ENCODE data around the gene SLC34A1.
A peak's percentile ranks its signal among the peaks of the same experiment; 100 is the strongest.

The SLC34A1 gene

DNA sequence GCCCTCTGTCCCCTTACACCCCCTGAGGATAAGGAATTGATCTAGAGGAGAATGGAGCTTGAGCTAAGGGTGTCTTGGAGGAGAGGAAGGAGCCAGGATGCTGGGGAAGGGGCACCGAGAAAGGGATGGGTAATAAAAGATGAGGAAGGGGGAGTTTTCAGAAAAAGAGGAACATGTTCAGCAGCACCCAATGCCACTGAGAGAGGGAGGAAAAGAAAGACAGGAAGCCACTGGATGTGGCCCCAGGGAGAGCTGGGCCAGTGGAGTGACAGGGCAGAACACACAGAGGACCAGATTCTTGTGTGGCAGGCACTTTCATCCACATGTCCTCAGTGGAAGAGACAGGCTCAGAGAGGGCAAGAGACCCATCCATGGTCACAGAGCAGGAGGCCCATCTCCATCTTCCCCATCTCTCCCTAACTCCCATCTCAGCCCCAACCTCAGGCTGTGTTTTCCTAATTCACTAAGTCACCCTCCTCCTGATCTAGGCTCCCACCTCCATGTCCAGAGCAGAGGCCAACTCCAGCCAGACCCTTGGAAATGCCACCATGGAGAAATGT lies 9.1 kb downstream of the SLC34A1 start:
- ChIA-PET POLR2A (interaction anchor here (1.4 kb wide), 1 partner anchor 9 kb away, joined by 3 read pairs; no protein-coding TSS in a partner anchor), CTCF (interaction anchor here (1.0 to 14.2 kb wide), 12 partner anchors 10 to 115 kb away, joined by 3 to 265 read pairs (median 5); partner anchors contain the start of genes DOK3, PFN3, PRR7 and SLC34A1)
- no peaks in the 10 kb centered on the region for H3K9me3 ChIP-seq (ENCODE audit: control extremely low read depth in 1 of 5, control insufficient read depth in 4 of 5, insufficient read depth in 2 of 5, low read depth in 1 of 5, low read length in 4 of 5)
- WGBS (ENCODE audit: insufficient coverage), result 0% methylated on average over 1 of the region's 1 CpG
- no peaks in the 10 kb centered on the region for H3K27me3 ChIP-seq (replicated peaks in 2 of 5; ENCODE audit: control insufficient read depth in 4 of 5, insufficient read depth in 5 of 5, low read length in 4 of 5)
- no peak overlapping the region for H3K4me3 ChIP-seq (ENCODE audit: control insufficient read depth in 1 of 7, extremely low read depth in 1 of 7, insufficient read depth in 4 of 7, low read depth in 2 of 7, low read length in 6 of 7)
- H3K4me1 ChIP-seq (ENCODE audit: control extremely low read depth in 1 of 4, control insufficient read depth in 4 of 4, insufficient read depth in 4 of 4, low read length in 3 of 4), result peaks cover 3 to 52% (median 29%) of the 10 kb centered on the region in 4 experiments
- no peak overlapping the region for H3K27ac ChIP-seq (ENCODE audit: insufficient read depth in 1 of 2, low read depth in 1 of 2, low read length in 2 of 2, poor library complexity in 1 of 2, severe bottlenecking in 2 of 2)
- DNase-seq, result peak in 2 of 3 donors; percentile 65 to 71
- H3K36me3 ChIP-seq (ENCODE audit: control insufficient read depth in 4 of 4, insufficient read depth in 4 of 4, low read length in 3 of 4), result no peaks in the 10 kb centered on the region

DNA sequence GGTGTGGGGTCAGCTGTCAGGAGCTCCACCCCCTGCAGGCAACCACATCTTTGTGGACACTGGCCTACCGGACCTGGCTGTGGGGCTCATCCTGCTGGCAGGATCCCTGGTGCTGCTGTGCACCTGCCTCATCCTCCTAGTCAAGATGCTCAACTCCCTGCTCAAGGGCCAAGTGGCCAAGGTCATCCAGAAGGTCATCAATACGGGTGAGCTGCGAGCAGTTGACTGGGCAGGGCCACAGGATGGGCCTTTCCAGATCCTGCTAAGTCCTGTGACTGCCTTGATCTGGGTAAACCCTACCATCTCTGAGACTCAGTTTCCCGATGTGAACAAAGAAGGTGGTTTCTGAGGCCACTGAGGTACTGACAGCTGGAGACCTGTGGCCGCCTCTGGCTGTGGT lies 9.8 kb downstream of the SLC34A1 start:
- peaks cover 3 to 51% (median 29%) of the 10 kb centered on the region in 4 experiments for H3K4me1 ChIP-seq (ENCODE audit: control extremely low read depth in 1 of 4, control insufficient read depth in 4 of 4, insufficient read depth in 4 of 4, low read length in 3 of 4)
- ChIA-PET POLR2A (interaction anchor here (0.6 kb wide), 1 partner anchor 60 kb away, joined by 6 read pairs; no protein-coding TSS in a partner anchor), CTCF (interaction anchor here (0.8 to 14.2 kb wide), 9 partner anchors 10 to 107 kb away, joined by 3 to 265 read pairs (median 6); partner anchors contain the start of genes PFN3, PRR7 and SLC34A1)
- H3K4me3 ChIP-seq (ENCODE audit: control insufficient read depth in 1 of 7, extremely low read depth in 1 of 7, insufficient read depth in 4 of 7, low read depth in 2 of 7, low read length in 6 of 7), result no peak overlapping the region
- no peaks in the 10 kb centered on the region for H3K36me3 ChIP-seq (ENCODE audit: control insufficient read depth in 4 of 4, insufficient read depth in 4 of 4, low read length in 3 of 4)
- H3K27ac ChIP-seq (ENCODE audit: insufficient read depth in 1 of 2, low read depth in 1 of 2, low read length in 2 of 2, poor library complexity in 1 of 2, severe bottlenecking in 2 of 2), result no peak overlapping the region
- no peaks in the 10 kb centered on the region for H3K27me3 ChIP-seq (replicated peaks in 2 of 5; ENCODE audit: control insufficient read depth in 4 of 5, insufficient read depth in 5 of 5, low read length in 4 of 5)
- no peak for DNase-seq
- 90% methylated on average over 5 of the region's 5 CpGs for WGBS (ENCODE audit: insufficient coverage)
- H3K9me3 ChIP-seq (ENCODE audit: control extremely low read depth in 1 of 5, control insufficient read depth in 4 of 5, insufficient read depth in 2 of 5, low read depth in 1 of 5, low read length in 4 of 5), result no peaks in the 10 kb centered on the region

DNA sequence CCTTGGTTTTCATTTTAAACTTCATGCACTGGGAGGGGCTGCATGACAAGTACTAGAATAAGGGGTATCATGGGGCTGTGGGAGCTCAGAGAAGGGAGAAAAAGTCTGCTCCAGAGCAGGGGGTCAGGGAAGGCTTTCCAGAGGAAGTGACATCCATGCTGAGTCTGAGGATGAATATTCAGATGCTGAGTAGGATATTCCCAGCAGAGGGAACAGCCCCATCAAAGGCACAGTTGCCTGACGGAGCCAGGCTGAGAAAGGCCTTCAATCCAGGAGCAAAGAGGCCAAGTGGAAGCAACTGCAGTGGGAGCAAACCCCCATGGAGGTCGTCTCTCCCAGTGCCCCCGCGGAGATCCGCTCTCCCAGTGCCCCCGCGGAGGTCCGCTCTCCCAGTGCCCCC lies 11.8 kb downstream of the SLC34A1 start:
- H3K36me3 ChIP-seq (ENCODE audit: control insufficient read depth in 4 of 4, insufficient read depth in 4 of 4, low read length in 3 of 4), result no peaks in the 10 kb centered on the region
- ChIA-PET POLR2A (no interaction called here), CTCF (interaction anchor here (0.9 to 14.2 kb wide), 6 partner anchors 7 to 72 kb away, joined by 3 to 265 read pairs (median 44); partner anchors contain the start of genes PFN3, PRR7 and SLC34A1)
- WGBS (ENCODE audit: insufficient coverage), result 87% methylated on average over 6 of the region's 8 CpGs
- H3K4me3 ChIP-seq (ENCODE audit: control insufficient read depth in 1 of 7, extremely low read depth in 1 of 7, insufficient read depth in 4 of 7, low read depth in 2 of 7, low read length in 6 of 7), result no peak overlapping the region
- DNase-seq, result no peak
- H3K9me3 ChIP-seq (ENCODE audit: control extremely low read depth in 1 of 5, control insufficient read depth in 4 of 5, insufficient read depth in 2 of 5, low read depth in 1 of 5, low read length in 4 of 5), result no peaks in the 10 kb centered on the region
- peaks cover 0 to 15% (median 5%) of the 10 kb centered on the region in 5 experiments for H3K27me3 ChIP-seq (replicated peaks in 2 of 5; ENCODE audit: control insufficient read depth in 4 of 5, insufficient read depth in 5 of 5, low read length in 4 of 5)
- peaks cover 3 to 38% (median 23%) of the 10 kb centered on the region in 4 experiments for H3K4me1 ChIP-seq (ENCODE audit: control extremely low read depth in 1 of 4, control insufficient read depth in 4 of 4, insufficient read depth in 4 of 4, low read length in 3 of 4)
- H3K27ac ChIP-seq (ENCODE audit: insufficient read depth in 1 of 2, low read depth in 1 of 2, low read length in 2 of 2, poor library complexity in 1 of 2, severe bottlenecking in 2 of 2), result no peak overlapping the region

DNA sequence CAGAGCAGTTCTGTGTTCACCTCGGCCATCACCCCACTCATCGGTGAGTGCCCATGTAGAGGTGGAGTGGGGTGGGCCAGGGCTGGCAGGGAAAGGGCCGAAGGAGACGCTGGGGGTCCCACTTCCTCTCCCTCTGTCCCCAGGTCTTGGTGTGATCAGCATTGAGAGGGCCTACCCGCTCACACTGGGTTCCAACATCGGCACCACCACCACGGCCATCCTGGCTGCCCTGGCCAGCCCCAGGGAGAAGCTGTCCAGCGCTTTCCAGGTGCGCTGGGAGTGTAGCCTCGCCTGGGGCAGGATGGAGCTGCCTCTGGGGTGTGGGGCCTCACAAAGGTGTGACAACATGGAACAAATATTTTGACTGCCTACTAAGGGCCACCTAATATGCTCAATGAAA lies 12.6 kb downstream of the SLC34A1 start:
- 98% methylated on average over 8 of the region's 10 CpGs for whole genome bisulfite sequencing (ENCODE audit: insufficient coverage)
- Histone ChIP-seq H3K36me3 (ENCODE audit: control insufficient read depth in 4 of 4, insufficient read depth in 4 of 4, low read length in 3 of 4) (no peaks in the 10 kb centered on the region), H3K27me3 (replicated peaks in 2 of 5; ENCODE audit: control insufficient read depth in 4 of 5, insufficient read depth in 5 of 5, low read length in 4 of 5) (peaks cover 0 to 21% (median 6%) of the 10 kb centered on the region in 5 experiments), H3K4me1 (ENCODE audit: control extremely low read depth in 1 of 4, control insufficient read depth in 4 of 4, insufficient read depth in 4 of 4, low read length in 3 of 4) (peaks cover 3 to 32% (median 19%) of the 10 kb centered on the region in 4 experiments), H3K4me3 (ENCODE audit: control insufficient read depth in 1 of 7, extremely low read depth in 1 of 7, insufficient read depth in 4 of 7, low read depth in 2 of 7, low read length in 6 of 7) (no peak overlapping the region), H3K27ac (ENCODE audit: insufficient read depth in 1 of 2, low read depth in 1 of 2, low read length in 2 of 2, poor library complexity in 1 of 2, severe bottlenecking in 2 of 2) (no peak overlapping the region), H3K9me3 (ENCODE audit: control extremely low read depth in 1 of 5, control insufficient read depth in 4 of 5, insufficient read depth in 2 of 5, low read depth in 1 of 5, low read length in 4 of 5) (no peaks in the 10 kb centered on the region)
- DNase-seq, result no peak
- CTCF ChIA-PET, result interaction anchor here (13.7 kb wide), 1 partner anchor 52 kb away, joined by 509 read pairs; the partner anchor contains the start of gene PRR7
- POLR2A ChIA-PET, result no interaction called here

DNA sequence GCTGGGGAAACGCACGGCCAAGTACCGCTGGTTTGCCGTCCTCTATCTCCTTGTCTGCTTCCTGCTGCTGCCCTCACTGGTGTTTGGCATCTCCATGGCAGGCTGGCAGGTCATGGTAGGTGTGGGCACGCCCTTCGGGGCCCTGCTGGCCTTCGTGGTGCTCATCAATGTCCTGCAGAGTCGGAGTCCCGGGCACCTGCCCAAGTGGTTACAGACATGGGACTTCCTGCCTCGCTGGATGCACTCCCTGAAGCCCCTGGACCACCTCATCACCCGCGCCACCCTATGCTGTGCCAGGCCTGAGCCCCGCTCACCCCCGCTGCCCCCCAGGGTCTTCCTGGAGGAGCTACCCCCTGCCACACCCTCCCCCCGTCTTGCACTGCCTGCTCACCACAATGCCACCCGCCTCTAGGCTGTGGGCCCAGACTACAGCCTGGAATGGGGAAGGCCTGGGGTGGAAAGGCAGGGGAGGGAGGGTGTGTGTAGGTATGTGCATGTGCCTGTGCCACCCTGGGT lies 13.7 kb downstream of the SLC34A1 start:
- H3K4me1 ChIP-seq (ENCODE audit: control extremely low read depth in 1 of 4, control insufficient read depth in 4 of 4, insufficient read depth in 4 of 4, low read length in 3 of 4), result peaks cover 3 to 32% (median 23%) of the 10 kb centered on the region in 4 experiments
- H3K36me3 ChIP-seq (ENCODE audit: control insufficient read depth in 4 of 4, insufficient read depth in 4 of 4, low read length in 3 of 4), result no peaks in the 10 kb centered on the region
- 86% methylated on average over 14 of the region's 16 CpGs for WGBS (ENCODE audit: insufficient coverage)
- H3K4me3 ChIP-seq (ENCODE audit: control insufficient read depth in 1 of 7, extremely low read depth in 1 of 7, insufficient read depth in 4 of 7, low read depth in 2 of 7, low read length in 6 of 7), result no peak overlapping the region
- DNase-seq, result no peak
- H3K27ac ChIP-seq (ENCODE audit: insufficient read depth in 1 of 2, low read depth in 1 of 2, low read length in 2 of 2, poor library complexity in 1 of 2, severe bottlenecking in 2 of 2), result no peak overlapping the region
- H3K9me3 ChIP-seq (ENCODE audit: control extremely low read depth in 1 of 5, control insufficient read depth in 4 of 5, insufficient read depth in 2 of 5, low read depth in 1 of 5, low read length in 4 of 5), result no peaks in the 10 kb centered on the region
- peaks cover 0 to 32% (median 15%) of the 10 kb centered on the region in 5 experiments for H3K27me3 ChIP-seq (replicated peaks in 2 of 5; ENCODE audit: control insufficient read depth in 4 of 5, insufficient read depth in 5 of 5, low read length in 4 of 5)
- POLR2A ChIA-PET, result no interaction called here
- CTCF ChIA-PET, result interaction anchor here (1.0 to 13.7 kb wide), 3 partner anchors 8 to 51 kb away, joined by 3 to 509 read pairs (median 3); partner anchors contain the start of gene PRR7

- Histone ChIP-seq H3K4me3 (ENCODE audit: control insufficient read depth in 1 of 7, extremely low read depth in 1 of 7, insufficient read depth in 4 of 7, low read depth in 2 of 7, low read length in 6 of 7) (no peak within 1 kb of the TSS), H3K27ac (ENCODE audit: insufficient read depth in 1 of 2, low read depth in 1 of 2, low read length in 2 of 2, poor library complexity in 1 of 2, severe bottlenecking in 2 of 2) (no peak within 1 kb of the TSS), H3K36me3 (ENCODE audit: control insufficient read depth in 4 of 4, insufficient read depth in 4 of 4, low read length in 3 of 4) (no peaks in the 10 kb centered on the region), H3K9me3 (ENCODE audit: control extremely low read depth in 1 of 5, control insufficient read depth in 4 of 5, insufficient read depth in 2 of 5, low read depth in 1 of 5, low read length in 4 of 5) (no peaks in the 10 kb centered on the region), H3K27me3 (replicated peaks in 2 of 5; ENCODE audit: control insufficient read depth in 4 of 5, insufficient read depth in 5 of 5, low read length in 4 of 5) (peaks cover 0 to 40% (median 16%) of the 10 kb centered on the region in 5 experiments), H3K4me1 (ENCODE audit: control extremely low read depth in 1 of 4, control insufficient read depth in 4 of 4, insufficient read depth in 4 of 4, low read length in 3 of 4) (peaks cover under 1 to 42% (median 32%) of the 10 kb centered on the region in 4 experiments)
- 67% methylated on average over 89 of the region's 92 CpGs for WGBS (ENCODE audit: insufficient coverage)
- CTCF ChIA-PET, result interaction anchor here (1.0 to 17.2 kb wide), 5 partner anchors 9 to 109 kb away, joined by 3 to 509 read pairs (median 226); partner anchors contain the start of genes DOK3, GRK6 and PRR7
- DNase-seq, result peak in 2 of 3 donors; percentile 40 to 51
- POLR2A ChIA-PET, result no interaction called here
Observed at GRCh38 chr5:177399997-177400868, 16.0 kb downstream of the SLC34A1 start, which contains the start of gene PFN3. Gene PFN3 (minus strand): TSS chr5:177400661. CDS start chr5:177400576, 85 bp downstream.
